Dermis microvascular lymphatic vessel endothelial cell (primary cell): ENCODE data around the gene NNMT. TPM values are rescaled to one million over a fixed set of nuclear protein-coding genes. Genes with fewer than 3 reads are reported as not detected.
A peak's percentile ranks its signal among the peaks of the same experiment; 100 is the strongest.

Source experiments
- DNase-seq, 2 donors: peaks; one replicate each; pipeline versions ENCODE4 v3.0.0 to v3.0.0-alpha.2; 2010; ENCODE audit warnings: low read depth in 2 of 2
- total RNA-seq: library from RNA; depleted of rRNA; stranded (reverse); fragments of >200 nt; gene quantifications from 2 replicates; pipeline ENCODE4 v1.2.1, GENCODE V29; 2014

The NNMT gene
- total RNA-seq, 1 donor from 2014 or later: 133 TPM

DNA sequence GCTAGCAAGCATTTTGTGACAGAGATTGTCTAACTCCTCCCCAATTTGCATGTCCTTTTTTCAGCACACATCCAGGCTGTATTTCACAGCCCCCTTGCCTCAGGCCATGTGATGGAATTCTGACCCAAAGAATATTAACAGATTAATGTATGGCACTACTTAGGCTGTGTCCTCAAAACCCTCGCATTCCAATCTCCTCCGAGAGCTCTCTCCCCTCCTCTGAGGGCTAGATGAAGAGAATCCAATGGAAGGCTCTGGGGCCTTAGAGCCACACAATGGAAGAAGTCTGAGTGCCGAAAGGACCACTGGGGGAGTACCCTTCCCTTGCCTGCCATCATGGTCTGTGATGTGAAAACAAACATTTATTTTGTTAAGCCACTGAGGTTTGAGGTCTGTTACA, 13.7 kb upstream of the NNMT start:
- DNase-seq: no peak

DNA sequence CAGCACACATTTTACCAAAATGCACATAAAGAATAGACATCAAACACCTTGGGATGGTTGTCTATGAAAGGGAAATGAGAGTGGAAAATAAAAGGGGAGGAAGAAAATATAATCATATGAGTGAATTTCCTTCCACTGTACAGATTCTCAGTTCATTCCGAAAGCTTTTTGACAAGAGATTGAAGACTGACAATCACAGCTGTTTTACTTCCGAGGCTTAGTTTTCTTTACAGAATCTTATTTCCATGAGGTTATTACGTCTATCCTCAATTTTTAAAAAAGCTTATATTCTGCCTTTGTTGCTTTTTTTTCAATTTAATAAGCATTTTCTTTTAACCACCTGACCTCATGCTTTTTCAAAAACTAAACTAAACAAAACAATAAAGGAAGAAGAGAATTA, 12.8 kb upstream of the NNMT start:
- no peak for DNase-seq

DNA sequence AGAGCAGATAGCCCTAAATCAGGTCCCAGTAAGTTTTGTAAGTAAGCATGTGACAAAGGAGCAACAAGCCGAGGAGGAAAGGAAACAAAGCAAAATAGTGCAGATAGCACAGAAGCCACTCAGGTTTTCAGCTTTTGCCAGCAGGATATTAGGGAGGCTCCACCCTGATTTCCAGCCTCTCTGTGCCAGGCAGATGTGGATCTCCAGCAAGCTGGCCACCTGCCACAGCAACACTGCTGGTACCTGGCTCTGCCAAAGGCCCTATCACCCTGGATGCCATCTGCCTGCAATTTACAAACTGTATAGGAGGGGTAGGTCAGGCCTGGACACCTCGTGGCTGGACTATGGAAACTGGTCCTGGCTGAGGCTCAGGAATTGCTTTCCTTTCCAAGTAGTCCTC, 12.2 kb upstream of the NNMT start:
- DNase-seq: no peak

DNA sequence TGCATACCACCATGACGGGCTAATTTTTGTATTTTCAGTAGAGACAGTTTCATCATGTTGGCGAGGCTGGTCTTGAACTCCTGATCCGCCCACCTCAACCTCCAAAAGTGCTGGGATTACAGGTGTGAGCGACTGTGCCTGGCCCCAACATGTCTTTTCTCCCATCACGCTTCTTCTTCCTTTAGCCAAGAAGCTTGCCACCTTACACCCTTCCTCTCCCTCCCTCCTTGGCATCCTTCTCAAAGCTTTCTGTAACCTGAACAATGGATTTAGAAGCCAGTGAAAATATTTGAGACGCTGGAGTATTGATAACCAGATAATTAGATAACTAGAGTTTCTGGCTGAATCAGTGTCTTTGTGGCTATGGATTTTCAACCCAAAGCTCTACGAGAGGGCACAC, 11.3 kb upstream of the NNMT start:
- no peak for DNase-seq

DNA sequence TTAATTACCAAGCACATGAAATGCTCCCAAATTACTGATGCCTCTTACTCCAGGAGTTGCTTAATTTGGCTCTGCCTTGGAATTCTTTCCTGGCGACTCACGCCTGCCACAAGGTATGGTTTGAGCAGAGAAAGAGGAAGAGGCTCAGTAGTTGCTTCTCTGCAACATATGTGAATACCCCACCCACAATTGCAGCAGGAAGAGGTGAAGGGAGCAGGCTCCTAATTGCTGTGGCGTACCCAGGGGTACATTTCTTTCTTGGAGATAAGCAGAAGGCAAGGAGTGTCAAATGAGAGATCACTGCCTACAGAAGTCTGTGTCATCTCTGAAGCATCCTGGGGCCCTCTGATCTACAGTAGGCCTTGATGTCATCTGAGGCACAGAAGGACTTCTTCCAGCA, 10.6 kb upstream of the NNMT start:
- no peak for DNase-seq

DNA sequence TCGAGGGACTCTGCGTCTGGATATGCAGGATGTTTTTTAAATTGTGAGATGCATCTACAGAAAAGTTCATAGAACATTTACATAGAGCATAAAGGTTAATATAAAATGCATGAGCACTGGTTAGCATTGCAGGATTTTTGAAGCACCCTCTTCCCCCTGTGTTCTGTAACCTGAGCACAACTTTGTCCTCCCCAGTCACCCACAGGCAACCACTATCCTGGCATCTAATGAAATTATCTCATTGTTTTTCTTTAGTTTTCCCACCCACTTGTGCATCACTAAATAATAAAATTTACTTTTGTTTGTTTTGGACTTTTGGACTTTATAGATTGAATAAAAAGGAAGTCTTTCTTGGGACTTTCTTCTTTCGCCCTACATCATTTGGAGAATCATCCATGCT, 10.0 kb upstream of the NNMT start:
- DNase-seq: no peak

DNA sequence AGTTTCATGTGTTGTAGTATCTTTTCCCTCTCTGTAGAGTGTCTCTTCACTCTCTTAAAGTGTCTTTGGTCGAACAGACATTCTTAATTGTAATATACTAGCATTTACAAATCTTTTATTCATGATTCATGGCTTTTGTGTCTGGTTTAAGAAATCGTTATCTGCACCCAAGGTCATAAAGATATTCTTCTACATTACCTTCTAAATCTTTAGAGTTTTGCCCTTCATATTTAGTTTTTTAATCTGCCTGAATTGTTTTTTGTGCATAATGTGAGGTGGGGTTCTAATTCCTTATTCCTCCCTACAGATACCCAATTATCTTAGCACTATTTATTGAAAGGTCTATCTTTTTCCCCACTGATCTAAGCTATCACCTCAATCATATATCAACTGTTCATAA, 9.0 kb upstream of the NNMT start:
- no peak for DNase-seq

DNA sequence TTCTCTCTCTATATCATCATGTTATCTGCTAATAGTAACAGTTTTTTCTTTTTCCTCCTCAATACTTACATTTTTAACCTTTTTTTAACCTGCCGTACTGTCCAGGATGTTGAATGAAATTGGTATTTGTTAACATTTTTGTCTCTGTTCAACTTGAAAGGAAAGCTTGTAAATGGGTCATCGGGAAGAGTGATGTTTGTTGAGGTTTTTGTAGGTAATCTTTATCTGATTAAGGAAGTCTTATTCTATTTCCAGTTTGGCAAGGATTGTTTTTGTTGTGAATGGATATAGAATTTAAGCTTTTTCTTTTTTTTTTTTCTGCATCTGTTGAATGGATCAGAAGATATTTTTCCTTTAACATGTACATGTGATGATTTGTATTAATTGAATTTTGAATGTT, 8.1 kb upstream of the NNMT start:
- no peak for DNase-seq

DNA sequence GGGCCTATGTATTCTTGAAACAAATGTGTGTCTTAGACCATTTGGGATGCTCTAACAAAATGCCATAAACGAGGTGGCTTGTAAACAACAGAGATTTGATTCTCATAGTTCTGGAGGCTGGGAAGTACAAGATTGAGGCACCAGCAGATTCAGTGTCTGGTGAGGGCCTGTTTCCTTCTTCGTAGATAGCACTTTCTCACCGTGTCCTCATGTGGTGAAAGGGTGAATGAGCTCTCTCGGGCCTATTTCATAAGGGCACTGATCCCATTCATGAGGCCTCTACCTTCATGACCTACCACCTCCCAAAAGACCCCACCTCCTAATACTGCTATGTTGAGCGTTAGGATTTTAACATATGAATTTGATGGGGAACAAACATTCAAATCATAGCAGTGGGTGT, 6.4 kb upstream of the NNMT start:
- no peak for DNase-seq

DNA sequence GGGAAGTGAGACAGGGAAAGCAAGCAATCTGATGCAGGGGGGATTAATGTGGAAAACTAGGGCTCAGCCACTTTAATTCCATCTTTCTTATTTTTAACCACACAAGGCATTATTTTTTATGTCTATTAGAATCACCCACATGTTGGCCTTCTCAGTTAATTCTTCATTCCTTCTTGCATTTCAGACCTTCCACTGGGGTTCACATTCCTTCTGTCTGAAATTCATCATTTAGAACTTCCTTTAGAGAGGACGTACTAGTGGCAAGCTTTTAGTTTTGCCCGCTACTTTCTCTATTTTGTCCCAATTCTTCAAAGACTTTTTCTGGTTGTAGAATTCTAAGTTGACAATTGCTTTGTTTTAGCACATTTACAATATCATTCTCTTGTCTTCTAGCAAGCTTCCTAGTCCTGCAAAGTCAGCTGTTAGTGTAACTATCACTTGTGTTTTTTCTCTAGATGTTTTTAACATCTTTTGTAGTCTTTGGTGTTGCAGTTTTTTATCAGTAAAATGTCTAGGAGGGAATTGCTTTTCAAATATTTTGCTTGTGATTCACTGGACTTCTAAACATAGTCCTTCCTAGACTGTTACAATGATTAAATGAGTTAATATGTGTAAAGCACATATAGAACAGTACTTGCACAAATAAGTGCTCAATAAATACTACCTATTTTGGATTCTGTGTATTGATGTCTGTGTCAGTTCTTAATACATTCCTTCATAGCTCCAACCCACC, 5.5 kb upstream of the NNMT start:
- no peak for DNase-seq

DNA sequence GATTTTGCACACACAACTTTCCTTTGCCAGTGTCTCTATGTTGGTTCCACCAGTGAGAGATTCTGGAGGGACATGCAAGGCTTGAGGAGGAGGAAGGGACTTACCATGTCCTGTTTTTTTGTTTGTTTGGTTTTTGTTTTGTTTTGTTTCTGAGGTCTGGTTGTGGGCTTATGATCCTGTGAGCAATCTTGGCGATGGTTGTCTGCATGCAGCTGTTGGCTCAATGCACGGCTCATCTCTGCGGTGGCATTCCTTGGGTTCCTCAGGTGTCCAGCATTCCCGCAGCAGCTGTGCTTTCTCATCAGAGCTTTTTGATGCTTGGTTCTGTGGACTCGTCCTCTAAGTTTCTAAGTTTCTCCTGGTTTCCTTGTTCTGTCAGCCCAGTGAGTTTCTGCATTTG, 4.8 kb upstream of the NNMT start:
- peak in 1 of 2 donors; percentile 31 for DNase-seq

DNA sequence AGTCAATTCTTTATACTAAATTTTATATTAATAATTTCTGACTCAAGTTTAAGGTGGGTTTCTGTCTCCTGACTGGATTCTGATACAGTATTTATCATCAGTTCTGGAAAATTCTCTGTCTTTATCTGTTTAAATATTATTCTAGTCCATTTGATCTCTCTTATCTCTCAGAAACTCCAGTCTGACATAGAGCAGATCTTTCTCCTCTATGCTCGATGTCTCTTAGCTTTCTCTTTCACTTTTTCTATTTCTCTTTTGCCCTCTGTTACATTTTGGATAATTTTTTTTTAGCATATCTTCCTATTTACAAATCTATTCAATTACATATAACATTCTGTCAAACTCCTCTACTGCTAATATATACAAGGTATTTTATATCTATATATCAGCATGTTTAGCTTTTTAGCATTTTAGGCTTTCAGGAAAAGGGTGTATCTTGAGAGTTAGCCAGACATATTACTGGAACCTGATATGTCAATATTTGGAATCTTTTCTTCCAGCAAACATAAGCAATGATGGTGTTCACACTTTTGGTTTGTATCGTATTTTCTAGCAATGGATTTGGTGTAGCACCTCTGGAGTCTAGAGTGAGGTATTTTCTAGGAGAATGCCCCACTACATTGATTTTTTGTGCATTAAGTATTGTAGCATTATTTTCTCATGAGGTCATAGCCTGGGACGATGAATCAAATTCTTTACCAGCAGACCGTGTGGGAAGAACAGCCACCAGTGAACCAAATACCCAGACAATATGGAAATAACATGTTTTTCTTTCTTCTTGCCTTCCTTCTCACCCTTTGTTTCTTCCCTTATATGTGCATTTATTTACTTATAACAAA, 4.1 kb upstream of the NNMT start:
- DNase-seq: peak in 1 of 2 donors; percentile 89

DNA sequence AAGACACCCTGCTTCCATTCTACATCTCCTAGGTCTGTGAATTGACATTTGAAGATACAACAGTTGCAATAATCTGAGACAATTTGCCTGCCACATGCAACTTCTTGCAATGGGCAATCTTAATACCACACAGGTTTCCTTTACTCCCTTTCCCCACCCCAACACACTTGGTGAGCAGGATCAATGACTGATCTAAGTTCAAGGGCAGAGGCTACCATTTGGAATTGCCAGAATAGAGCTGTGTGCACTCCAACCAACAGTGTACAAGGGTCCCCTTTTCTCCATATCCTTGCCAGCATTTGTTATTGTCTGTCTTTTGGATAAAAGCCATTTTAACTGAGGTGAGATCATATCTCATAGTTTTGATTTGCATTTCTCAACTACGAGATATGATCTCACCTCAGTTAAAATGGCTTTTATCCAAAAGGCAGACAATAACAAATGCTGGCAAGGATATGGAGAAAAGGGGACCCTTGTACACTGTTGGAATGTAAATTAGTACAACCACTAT, 2.9 kb upstream of the NNMT start:
- peak; percentile 40 to 84 for DNase-seq

DNA sequence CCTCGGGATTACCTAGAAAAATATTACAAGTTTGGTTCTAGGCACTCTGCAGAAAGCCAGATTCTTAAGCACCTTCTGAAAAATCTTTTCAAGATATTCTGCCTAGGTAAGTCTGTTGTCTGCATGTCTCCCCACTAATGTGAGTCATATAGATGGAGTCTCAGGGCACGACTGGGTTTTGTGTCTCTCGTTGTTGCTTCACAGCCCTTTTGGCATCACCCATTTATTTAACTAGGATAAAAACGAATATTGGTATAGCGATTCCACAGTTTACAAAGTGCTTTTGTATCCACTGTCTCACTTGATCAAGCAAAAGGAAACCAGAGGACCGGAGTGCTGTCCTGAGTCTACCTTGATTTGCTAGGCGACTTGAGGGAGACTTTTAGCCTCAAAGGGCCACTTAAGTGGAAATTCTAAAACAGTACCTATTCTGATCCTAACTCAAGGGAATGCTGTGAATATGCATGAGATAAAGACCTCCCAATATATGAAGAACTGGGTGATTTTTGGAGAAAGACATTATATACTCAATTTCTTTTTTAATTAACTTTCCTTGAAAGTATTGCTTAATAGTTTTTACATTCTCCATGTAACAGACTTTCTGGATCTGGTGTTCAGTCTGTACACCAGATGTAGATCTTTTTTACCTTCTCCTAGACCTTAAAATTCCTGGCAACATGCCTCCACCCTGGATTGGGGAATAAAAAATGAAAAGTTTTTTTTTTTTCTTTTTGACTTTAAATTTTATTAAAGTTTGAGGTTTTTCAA, 590 bp downstream of the NNMT start:
- DNase-seq: peak in 1 of 2 donors; percentile 57

DNA sequence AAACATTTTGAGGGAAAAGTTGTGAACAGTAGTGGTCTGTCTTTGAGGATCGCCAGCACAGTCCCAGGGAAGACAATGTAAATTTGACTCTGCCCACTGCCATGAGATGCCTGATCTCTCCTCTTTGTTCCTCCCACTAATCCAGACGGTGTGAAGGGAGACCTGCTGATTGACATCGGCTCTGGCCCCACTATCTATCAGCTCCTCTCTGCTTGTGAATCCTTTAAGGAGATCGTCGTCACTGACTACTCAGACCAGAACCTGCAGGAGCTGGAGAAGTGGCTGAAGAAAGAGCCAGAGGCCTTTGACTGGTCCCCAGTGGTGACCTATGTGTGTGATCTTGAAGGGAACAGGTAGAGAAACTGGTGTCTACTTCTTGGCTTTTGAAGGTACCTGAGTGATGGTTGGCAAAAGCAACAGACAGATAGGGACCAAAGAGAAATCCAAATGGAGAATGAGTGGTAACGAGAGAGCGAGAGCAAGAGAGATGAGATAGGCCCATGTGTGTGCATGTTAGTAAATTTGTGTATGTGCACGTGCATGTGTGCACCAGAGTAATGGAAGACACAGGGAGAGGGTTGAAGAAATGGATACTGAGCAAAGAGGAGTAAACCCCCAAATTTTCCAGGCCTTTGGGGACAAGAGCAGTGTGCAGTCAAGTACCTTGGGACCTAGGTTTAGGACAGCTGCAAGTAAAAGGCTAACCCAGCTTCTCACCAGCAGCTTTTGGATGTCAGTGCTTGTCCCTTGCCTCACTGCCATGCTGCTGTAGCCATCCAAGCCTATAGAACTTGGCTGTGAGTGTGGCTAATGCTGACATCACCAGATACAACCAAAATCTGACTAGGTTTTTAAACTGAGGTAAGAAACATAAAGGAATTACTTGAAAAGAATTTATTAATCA, 1.9 kb downstream of the NNMT start:
- no peak for DNase-seq

DNA sequence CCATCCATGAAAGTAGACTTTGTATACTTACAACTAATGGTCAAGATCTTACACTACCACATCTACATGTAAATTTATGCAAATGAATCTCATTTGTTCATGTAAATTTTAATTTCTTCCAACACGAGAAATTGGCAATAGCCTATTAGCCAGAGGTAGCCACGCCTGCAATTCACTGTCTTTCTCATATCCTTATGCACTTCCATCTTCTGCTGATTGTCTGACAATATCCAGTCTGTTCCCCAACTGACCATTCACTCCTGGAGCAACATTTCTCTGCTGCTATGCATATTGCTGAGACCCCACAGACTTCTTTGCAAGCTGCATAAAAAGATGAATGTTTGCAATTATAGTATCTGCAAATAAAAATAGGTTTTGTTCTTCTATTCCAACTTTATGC, 2.5 kb downstream of the NNMT start:
- no peak for DNase-seq

DNA sequence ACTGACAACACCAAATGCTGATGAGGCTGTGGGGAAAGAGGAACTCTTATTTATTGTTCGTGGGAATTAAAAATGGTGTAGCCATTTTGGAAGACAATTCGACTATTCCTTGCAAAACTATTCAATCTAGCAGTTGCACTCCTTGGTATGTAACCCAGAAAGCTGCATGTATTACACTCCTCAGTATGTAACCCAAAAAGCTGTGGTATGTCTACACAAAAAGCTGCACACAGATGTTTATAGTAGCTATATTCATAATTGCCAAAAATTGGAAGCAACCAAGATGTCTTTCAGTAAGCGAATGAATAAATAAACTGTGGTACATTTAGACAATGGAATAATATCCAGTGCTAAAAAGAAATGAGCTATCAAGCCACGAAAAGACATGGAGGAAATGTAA, 4.9 kb downstream of the NNMT start:
- no peak for DNase-seq

DNA sequence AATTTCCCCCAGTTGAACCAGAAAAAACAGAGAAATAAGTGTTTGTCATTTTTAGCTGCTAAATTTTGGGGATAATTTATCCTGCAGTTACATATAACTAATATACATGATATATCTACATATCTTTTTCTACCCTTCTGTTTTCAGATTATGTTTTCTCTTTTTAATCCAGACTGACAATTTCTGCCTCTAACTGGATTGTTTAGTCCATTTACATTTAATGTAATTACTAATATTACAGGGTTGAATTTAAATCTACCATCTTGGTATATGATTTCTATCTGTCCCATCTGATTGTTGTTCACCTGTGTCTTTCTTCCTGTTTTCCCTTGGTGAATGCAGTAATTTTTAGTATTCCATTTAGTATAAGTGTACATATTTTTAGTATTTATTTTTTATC, 5.7 kb downstream of the NNMT start:
- DNase-seq: no peak

DNA sequence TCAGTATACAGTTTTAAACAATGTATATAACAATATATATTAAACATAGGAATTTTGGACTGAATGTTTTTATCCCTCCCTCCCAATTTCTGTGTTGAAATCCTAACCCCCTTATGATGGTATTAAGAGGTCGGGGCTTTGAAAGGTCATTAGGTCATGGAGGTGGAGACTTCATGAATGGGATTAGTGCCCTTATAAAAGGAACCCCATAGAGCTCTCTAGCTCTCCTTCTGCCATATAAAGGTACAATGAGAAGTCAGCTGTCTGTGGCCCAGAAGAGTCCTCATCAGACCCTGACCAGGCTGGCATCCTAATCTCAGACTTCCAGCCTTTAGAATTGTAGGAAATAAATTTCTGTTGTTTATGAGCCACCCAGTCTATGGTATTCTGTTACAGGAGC, 6.5 kb downstream of the NNMT start:
- no peak for DNase-seq

DNA sequence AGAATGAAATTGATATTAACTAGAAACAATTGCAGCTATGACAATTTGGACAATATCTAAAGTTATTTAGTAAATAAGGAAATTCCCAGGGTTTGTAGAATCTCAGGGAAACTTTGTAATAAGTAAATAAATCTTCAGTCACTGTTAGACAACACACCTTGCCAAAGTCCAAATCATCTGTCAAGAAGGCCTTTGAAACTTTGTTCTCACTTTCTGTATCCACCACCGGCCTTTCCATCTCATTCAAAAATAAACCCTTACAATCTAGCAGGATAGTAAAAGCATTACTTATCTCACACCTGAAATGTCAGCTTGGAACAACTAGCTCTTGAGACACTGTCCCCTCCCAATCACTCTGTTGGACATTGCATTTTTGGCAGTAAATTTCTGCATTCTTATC, 7.9 kb downstream of the NNMT start:
- DNase-seq: no peak

DNA sequence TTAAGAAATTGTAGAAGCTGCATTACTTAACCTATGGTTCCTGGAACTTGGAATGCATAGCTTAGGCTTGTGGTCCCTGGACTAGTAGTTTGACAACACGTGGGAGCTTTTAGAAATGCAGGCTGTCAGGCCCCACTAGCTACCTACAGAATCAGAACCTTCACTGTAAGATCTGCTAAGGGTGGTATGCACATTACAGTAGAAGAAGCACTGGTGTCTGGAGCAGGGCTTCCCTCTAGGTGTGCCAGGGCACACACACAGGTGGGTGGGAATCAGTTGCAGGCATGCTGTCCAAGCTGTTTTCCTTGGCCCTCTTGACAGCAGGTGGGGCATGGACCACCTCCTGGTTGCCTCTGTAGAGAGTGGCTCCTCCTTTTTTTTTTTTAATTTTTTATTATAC, 8.8 kb downstream of the NNMT start:
- DNase-seq: no peak
